ENCODE data around the gene SOAT2. TPM values are rescaled to one million over a fixed set of nuclear protein-coding genes. Genes with fewer than 3 reads are reported as not detected.

Gene SOAT2
- total RNA-seq, 1 donor from 2014 or later, result not detected

GRCh38 chr12:53099071-53099882, 4.0 kb upstream of the SOAT2 start:
- FAIRE-seq, result no peak

GRCh38 chr12:53100466-53101151, 2.7 kb upstream of the SOAT2 start:
- no peak for FAIRE-seq
- Histone ChIP-seq H3K27me3 (ENCODE audit: control insufficient read depth, insufficient read depth, low read length) (no peaks in the 10 kb centered on the region), H3K4me3 (ENCODE audit: low read depth, low read length) (no peak overlapping the region), H3K36me3 (ENCODE audit: control insufficient read depth, insufficient read depth, low read length) (no peaks in the 10 kb centered on the region)
- DNase-seq (ENCODE audit: low read depth), result no peak
- no peak for TF ChIP-seq CTCF (IDR thresholded peaks at IDR 0.05; ENCODE audit: insufficient read depth, low read length, severe bottlenecking)

More at GRCh38 chr12:53099071-53099882, 4.0 kb upstream of the SOAT2 start:
- no peak overlapping the region for H3K4me3 ChIP-seq (ENCODE audit: low read depth, low read length)
- no peaks in the 10 kb centered on the region for H3K36me3 ChIP-seq (ENCODE audit: control insufficient read depth, insufficient read depth, low read length)
- peak; percentile 80 for DNase-seq (ENCODE audit: low read depth)
- H3K27me3 ChIP-seq (ENCODE audit: control insufficient read depth, insufficient read depth, low read length), result no peaks in the 10 kb centered on the region
- TF ChIP-seq CTCF (IDR thresholded peaks at IDR 0.05; ENCODE audit: insufficient read depth, low read length, severe bottlenecking), result peak; percentile 85

GRCh38 chr12:53101266-53101665, 2.0 kb upstream of the SOAT2 start:
- no peaks in the 10 kb centered on the region for H3K27me3 ChIP-seq (ENCODE audit: control insufficient read depth, insufficient read depth, low read length)
- TF ChIP-seq CTCF (IDR thresholded peaks at IDR 0.05; ENCODE audit: insufficient read depth, low read length, severe bottlenecking), result no peak
- H3K36me3 ChIP-seq (ENCODE audit: control insufficient read depth, insufficient read depth, low read length), result no peaks in the 10 kb centered on the region
- DNase-seq (ENCODE audit: low read depth) (no peak), FAIRE-seq (no peak)
- H3K4me3 ChIP-seq (ENCODE audit: low read depth, low read length), result no peak overlapping the region

GRCh38 chr12:53101931-53102781, 1.1 kb upstream of the SOAT2 start:
- Histone ChIP-seq H3K36me3 (ENCODE audit: control insufficient read depth, insufficient read depth, low read length) (no peaks in the 10 kb centered on the region), H3K4me3 (ENCODE audit: low read depth, low read length) (no peak overlapping the region), H3K27me3 (ENCODE audit: control insufficient read depth, insufficient read depth, low read length) (no peaks in the 10 kb centered on the region)
- FAIRE-seq, result no peak
- no peak for TF ChIP-seq CTCF (IDR thresholded peaks at IDR 0.05; ENCODE audit: insufficient read depth, low read length, severe bottlenecking)
- no peak for DNase-seq (ENCODE audit: low read depth)

- Histone ChIP-seq H3K27me3 (ENCODE audit: control insufficient read depth, insufficient read depth, low read length) (no peaks in the 10 kb centered on the region), H3K4me3 (ENCODE audit: low read depth, low read length) (no peak overlapping the region), H3K36me3 (ENCODE audit: control insufficient read depth, insufficient read depth, low read length) (no peaks in the 10 kb centered on the region)
- no peak for DNase-seq (ENCODE audit: low read depth)
- FAIRE-seq, result no peak
- TF ChIP-seq CTCF (IDR thresholded peaks at IDR 0.05; ENCODE audit: insufficient read depth, low read length, severe bottlenecking), result no peak
Observed at GRCh38 chr12:53103860-53104305, 597 bp downstream of the SOAT2 start.
